WTC11 (cell line): ENCODE results near the gene SOX5.

Experiments used
- ATF1 ChIP-seq: sonication (generic); formaldehyde crosslinking; IDR thresholded peaks from 2 replicates; pipeline ENCODE4 v1.8.1; 2023; ENCODE audit warnings: mild to moderate bottlenecking, moderate library complexity, missing genetic modification reagents
- CTCF ChIP-seq: fragments of 200-600 bp; IDR thresholded peaks from 2 replicates; pipeline ENCODE4 v1.8.0; 2022; ENCODE audit warnings: antibody characterized with exemption
- ESRRA ChIP-seq: sonication (generic); formaldehyde crosslinking; IDR thresholded peaks from 2 replicates; pipeline ENCODE4 v1.8.1; 2022; ENCODE audit warnings: mild to moderate bottlenecking, missing genetic modification reagents, borderline replicate concordance
- ETV6 ChIP-seq: sonication (generic); formaldehyde crosslinking; IDR thresholded peaks from 2 replicates; pipeline ENCODE4 v1.8.1; 2022; ENCODE audit warnings: mild to moderate bottlenecking, missing genetic modification reagents
- FOXP1 ChIP-seq: sonication (generic); formaldehyde crosslinking; IDR thresholded peaks from 2 replicates; pipeline ENCODE4 v1.8.0; 2022; ENCODE audit warnings: missing genetic modification reagents, mild to moderate bottlenecking, moderate library complexity, borderline replicate concordance
- PRDM15 ChIP-seq: sonication (generic); formaldehyde crosslinking; IDR thresholded peaks from 2 replicates; pipeline ENCODE4 v1.8.0; 2022; ENCODE audit warnings: missing genetic modification reagents
- ZNF138 ChIP-seq: sonication (generic); formaldehyde crosslinking; conservative IDR thresholded peaks from 2 replicates; pipeline ENCODE4 v1.8.1; 2022; ENCODE audit warnings: mild to moderate bottlenecking, moderate library complexity, missing genetic modification reagents
- TF ChIP-seq, protein P1 (sequence below): sonication (generic); formaldehyde crosslinking; IDR thresholded peaks from 2 replicates; pipeline ENCODE4 v1.8.0; 2022; ENCODE audit warnings: mild to moderate bottlenecking, missing genetic modification reagents
- TF ChIP-seq, protein P2 (sequence below): sonication (generic); formaldehyde crosslinking; IDR thresholded peaks from 2 replicates; pipeline ENCODE4 v1.8.1; 2023; ENCODE audit warnings: mild to moderate bottlenecking, moderate library complexity, missing genetic modification reagents
- TF ChIP-seq, protein P3 (sequence below): sonication (generic); formaldehyde crosslinking; IDR thresholded peaks from 2 replicates; pipeline ENCODE4 v1.8.1; 2023; ENCODE audit warnings: mild to moderate bottlenecking, missing genetic modification reagents

DNA sequence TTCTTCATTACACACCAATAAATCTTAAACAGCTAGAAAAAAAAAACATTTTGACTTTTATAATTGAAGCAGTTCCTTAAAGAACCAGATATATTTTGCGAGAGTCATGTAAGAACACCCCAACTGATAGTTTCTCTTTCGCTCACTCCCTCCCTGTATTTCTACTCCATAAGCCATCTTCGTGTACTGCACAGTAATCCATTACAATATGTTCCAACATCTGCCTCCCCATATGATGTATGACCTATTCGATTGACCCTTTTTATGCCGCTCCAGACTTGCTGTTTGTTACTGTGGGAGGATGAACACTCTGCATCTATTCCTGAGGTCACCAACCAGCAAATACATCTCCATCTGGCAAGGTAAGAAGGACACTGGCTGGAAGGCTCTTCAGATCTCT is 331.7 kb downstream of the SOX5 start:
- no peak for TF ChIP-seq CTCF
- TF ChIP-seq, protein P1, sequence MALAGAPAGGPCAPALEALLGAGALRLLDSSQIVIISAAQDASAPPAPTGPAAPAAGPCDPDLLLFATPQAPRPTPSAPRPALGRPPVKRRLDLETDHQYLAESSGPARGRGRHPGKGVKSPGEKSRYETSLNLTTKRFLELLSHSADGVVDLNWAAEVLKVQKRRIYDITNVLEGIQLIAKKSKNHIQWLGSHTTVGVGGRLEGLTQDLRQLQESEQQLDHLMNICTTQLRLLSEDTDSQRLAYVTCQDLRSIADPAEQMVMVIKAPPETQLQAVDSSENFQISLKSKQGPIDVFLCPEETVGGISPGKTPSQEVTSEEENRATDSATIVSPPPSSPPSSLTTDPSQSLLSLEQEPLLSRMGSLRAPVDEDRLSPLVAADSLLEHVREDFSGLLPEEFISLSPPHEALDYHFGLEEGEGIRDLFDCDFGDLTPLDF, result no peak
- no peak for TF ChIP-seq FOXP1 (CRISPR knock-in tag)
- TF ChIP-seq, protein P2, sequence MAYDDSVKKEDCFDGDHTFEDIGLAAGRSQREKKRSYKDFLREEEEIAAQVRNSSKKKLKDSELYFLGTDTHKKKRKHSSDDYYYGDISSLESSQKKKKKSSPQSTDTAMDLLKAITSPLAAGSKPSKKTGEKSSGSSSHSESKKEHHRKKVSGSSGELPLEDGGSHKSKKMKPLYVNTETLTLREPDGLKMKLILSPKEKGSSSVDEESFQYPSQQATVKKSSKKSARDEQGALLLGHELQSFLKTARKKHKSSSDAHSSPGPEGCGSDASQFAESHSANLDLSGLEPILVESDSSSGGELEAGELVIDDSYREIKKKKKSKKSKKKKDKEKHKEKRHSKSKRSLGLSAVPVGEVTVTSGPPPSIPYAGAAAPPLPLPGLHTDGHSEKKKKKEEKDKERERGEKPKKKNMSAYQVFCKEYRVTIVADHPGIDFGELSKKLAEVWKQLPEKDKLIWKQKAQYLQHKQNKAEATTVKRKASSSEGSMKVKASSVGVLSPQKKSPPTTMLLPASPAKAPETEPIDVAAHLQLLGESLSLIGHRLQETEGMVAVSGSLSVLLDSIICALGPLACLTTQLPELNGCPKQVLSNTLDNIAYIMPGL, result no peak
- TF ChIP-seq, protein P3, sequence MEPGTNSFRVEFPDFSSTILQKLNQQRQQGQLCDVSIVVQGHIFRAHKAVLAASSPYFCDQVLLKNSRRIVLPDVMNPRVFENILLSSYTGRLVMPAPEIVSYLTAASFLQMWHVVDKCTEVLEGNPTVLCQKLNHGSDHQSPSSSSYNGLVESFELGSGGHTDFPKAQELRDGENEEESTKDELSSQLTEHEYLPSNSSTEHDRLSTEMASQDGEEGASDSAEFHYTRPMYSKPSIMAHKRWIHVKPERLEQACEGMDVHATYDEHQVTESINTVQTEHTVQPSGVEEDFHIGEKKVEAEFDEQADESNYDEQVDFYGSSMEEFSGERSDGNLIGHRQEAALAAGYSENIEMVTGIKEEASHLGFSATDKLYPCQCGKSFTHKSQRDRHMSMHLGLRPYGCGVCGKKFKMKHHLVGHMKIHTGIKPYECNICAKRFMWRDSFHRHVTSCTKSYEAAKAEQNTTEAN, result no peak
- TF ChIP-seq ATF1 (CRISPR knock-in tag), result no peak
- TF ChIP-seq ETV6 (CRISPR knock-in tag), result no peak
- no peak for TF ChIP-seq ESRRA (CRISPR knock-in tag)
- TF ChIP-seq ZNF138 (CRISPR knock-in tag), result no peak
- no peak for TF ChIP-seq PRDM15 (CRISPR knock-in tag)
